Cardiac muscle cell (in vitro differentiated cells and primary cell): Measurements from ENCODE around the gene VPS18. TPM values are rescaled to one million over a fixed set of nuclear protein-coding genes. Genes with fewer than 3 reads are reported as not detected.

ENCODE experiments used
- DNase-seq, 2 donors: peaks; one replicate each; pipeline versions ENCODE4 v3.0.0 to v3.0.0-alpha.2; 2010 to 2017; ENCODE audit warnings: low read depth in 1 of 2, low spot score in 1 of 2
- H3K27ac ChIP-seq: fragments of 200-600 bp; sonication (generic); 2 replicates; pipeline ENCODE4 v1.5.1; 2016
- H3K27me3 ChIP-seq: fragments of 200-600 bp; sonication (generic); 2 replicates; pipeline ENCODE4 v1.6.0; 2016; ENCODE audit warnings: control low read depth
- H3K36me3 ChIP-seq: fragments of 200-600 bp; sonication (generic); 2 replicates; pipeline ENCODE4 v1.5.1; 2016; ENCODE audit warnings: control low read depth
- H3K4me1 ChIP-seq: fragments of 200-600 bp; sonication (generic); 2 replicates; pipeline ENCODE4 v1.8.1; 2017; ENCODE audit warnings: low read depth, mild to moderate bottlenecking, mixed run types
- H3K4me3 ChIP-seq: fragments of 200-600 bp; sonication (generic); 2 replicates; pipeline ENCODE4 v1.5.1; 2016; ENCODE audit warnings: mild to moderate bottlenecking
- H3K9me3 ChIP-seq: fragments of 200-600 bp; sonication (generic); 2 replicates; pipeline ENCODE4 v1.5.1; 2017; ENCODE audit warnings: low read depth, mild to moderate bottlenecking, control low read depth
- CTCF ChIP-seq: IDR thresholded peaks from 2 replicates; pipeline ENCODE4 v1.5.1; 2012; ENCODE audit warnings: low read depth, mild to moderate bottlenecking, low read length
- polyA plus RNA-seq: library from polyadenylated mRNA; unstranded; fragments of >200 nt; fragmentation: Nextera tagmentation; extraction: Ambion mirVana; gene quantifications from 2 replicates; pipeline ENCODE4 v1.2.1, GENCODE V29; 2016
- total RNA-seq: library from RNA; depleted of rRNA; stranded (reverse); fragments of >200 nt; gene quantifications from 2 replicates; pipeline ENCODE4 v1.2.3, GENCODE V29; 2016

Gene VPS18
- total and polyA plus RNA-seq, 2 experiments from 2014 or later = 28.7 to 34.1 TPM

DNA sequence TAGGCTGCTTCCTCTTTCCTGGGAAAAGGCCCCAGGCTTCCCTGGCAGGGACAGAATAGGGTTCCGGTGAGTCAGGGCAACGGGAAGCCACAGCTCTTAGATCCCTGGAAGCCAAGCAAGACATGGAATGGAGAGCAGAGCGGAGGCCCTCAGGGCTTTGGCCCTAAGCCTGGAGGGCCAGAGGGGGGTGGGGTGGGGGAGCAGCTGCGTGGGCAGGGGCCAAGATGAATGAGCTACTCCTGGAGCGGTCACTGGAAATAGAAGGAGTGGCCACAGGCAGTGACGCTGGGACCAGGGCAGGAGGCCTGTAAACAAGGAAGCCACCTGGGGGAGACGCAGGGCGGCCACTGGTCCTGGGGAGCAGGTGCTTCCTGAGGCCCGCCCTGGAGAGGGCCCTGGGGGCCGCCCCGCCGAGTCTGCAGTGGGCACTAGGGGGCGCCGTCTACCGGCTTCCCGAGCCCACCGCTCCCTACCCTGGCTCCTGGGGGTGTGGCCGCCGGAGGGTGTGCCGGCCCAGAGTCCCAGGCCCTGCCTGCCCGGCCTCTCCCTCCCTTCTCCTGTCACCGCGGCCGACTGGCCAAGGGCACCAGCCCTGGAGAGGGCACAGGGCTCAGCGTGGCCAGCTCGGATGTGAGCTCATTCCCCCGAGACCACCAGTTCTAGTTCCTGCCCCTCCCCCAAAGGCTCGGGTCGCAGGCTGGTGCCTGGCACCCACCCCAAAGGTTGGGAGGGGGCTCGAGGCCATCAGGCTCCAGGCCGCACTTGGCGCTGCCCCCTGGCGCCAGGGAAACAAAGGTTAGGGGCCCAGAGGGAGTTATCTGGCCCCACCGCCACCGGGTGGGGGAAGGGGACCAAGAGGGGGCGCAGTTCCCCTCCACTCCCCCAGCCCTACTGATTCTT is 12.1 kb downstream of the VPS18 start:
- no peaks in the 10 kb centered on the region for H3K27me3 ChIP-seq
- peaks cover 5% of the 10 kb centered on the region for H3K4me1 ChIP-seq
- peaks cover 8% of the 10 kb centered on the region for H3K36me3 ChIP-seq
- H3K27ac ChIP-seq = no peak overlapping the region
- H3K9me3 ChIP-seq = no peaks in the 10 kb centered on the region
- DNase-seq = peak; percentile 88 to 96
- TF ChIP-seq CTCF = peak; percentile 76
- peak overlapping the region; percentile 15 for H3K4me3 ChIP-seq

DNA sequence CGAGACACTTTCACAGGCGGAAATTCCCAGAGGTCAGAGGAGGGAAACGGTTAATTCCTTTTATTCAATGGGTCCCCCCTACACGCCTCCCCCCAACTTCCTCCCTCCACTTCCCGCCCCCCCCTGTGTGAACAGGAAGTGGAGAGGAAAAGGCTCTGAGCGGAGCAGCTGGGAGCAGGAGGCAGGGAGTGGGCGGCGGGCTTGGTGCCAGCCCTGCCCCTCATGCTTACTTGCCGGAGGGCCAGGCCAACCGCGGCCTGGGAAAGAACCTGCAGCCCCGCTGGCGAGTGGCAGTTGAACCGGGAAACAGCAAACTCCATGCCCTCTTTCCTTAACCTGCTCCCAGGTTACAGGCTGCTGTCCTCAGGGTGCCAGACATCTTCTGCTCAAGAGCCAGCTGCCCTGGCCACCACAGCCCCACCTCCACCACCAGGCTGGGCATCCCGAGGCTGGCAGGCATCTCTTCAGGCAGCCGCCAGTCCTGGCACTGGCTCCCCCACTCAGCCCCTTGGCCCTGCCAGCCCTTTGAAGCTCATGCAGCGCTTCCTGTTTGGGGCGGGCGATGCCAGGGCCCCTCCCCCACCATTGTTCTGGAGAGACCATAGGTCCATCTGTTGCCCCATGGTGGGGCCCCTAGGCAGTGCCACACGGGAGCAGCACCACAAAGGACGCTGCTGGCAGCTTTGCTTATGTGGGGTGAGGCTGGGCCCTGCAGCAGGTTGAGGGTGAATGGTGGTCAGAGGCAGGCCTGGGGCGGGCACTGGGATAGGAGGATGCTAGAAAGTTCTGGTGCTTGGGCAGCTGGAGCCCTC is 12.9 kb downstream of the VPS18 start:
- no peak overlapping the region for H3K27ac ChIP-seq
- H3K9me3 ChIP-seq = no peaks in the 10 kb centered on the region
- no peaks in the 10 kb centered on the region for H3K27me3 ChIP-seq
- peak overlapping the region; percentile 15 for H3K4me3 ChIP-seq
- peaks cover 5% of the 10 kb centered on the region for H3K4me1 ChIP-seq
- peaks cover 8% of the 10 kb centered on the region for H3K36me3 ChIP-seq
- no peak for TF ChIP-seq CTCF
- DNase-seq = peak in 1 of 2 donors; percentile 51

DNA sequence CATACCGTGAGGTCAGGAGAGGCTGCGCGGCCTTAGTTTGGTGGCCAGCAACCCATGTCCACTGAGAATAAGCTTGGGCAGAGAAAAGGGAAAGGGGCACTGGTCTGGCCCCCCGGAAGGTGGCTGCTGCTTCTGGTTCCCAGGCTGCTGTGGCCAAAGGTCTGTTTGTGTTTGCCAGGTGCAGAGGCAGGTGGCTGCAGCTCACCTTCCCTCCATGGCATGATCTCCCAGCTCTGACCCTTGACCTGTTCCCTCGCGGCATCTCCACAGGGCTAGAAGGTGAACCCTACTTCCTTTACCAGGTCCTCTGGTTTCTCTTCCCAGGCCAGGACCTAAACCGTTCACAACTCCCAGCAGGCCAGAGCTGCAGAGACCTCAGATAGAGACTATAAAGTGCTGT is 13.8 kb downstream of the VPS18 start:
- H3K4me3 ChIP-seq = no peak overlapping the region
- H3K27me3 ChIP-seq = no peaks in the 10 kb centered on the region
- H3K4me1 ChIP-seq = peaks cover 5% of the 10 kb centered on the region
- DNase-seq = no peak
- peaks cover 3% of the 10 kb centered on the region for H3K36me3 ChIP-seq
- H3K9me3 ChIP-seq = no peaks in the 10 kb centered on the region
- H3K27ac ChIP-seq = no peak overlapping the region
- TF ChIP-seq CTCF = no peak

- TF ChIP-seq CTCF = no peak
- peak in 1 of 2 donors; percentile 72 for DNase-seq
- H3K27me3 ChIP-seq = no peaks in the 10 kb centered on the region
- H3K4me1 ChIP-seq = peaks cover 5% of the 10 kb centered on the region
- no peaks in the 10 kb centered on the region for H3K36me3 ChIP-seq
- H3K9me3 ChIP-seq = no peaks in the 10 kb centered on the region
- H3K4me3 ChIP-seq = no peak overlapping the region
- H3K27ac ChIP-seq = no peak overlapping the region
Measured at GRCh38 chr15:40909662-40910630, 15.7 kb downstream of the VPS18 start.

DNA sequence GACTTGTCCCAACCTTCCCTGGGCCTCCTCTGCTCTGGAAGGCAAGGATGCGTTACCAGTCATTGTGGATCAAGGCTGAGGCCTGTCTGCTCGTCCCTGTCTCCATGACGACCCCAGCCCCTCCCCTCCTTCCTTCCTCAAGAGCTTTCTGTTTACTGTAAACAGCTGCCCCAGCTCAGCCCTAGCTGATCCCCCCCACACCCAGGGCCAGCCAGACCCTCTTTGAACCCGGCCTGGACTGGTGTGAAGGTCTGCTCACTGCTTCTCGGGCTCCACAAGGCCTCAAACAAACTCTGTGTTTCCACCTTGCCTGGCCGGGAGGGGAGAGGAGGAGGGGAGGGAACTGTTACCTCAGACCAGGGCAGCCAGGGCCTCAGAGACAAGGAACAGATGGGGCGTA is 16.9 kb downstream of the VPS18 start:
- H3K4me1 ChIP-seq = peaks cover 5% of the 10 kb centered on the region
- TF ChIP-seq CTCF = no peak
- H3K27me3 ChIP-seq = no peaks in the 10 kb centered on the region
- no peaks in the 10 kb centered on the region for H3K9me3 ChIP-seq
- H3K36me3 ChIP-seq = no peaks in the 10 kb centered on the region
- no peak for DNase-seq
- no peak overlapping the region for H3K4me3 ChIP-seq
- no peak overlapping the region for H3K27ac ChIP-seq
